ENCODE results near the gene CPN2. TPM values are rescaled to one million over a fixed set of nuclear protein-coding genes. Genes with fewer than 3 reads are reported as not detected.

Gene CPN2
- total RNA-seq, 2 experiments from 2014 or later = not detected

- Histone ChIP-seq H3K4me3 (ENCODE audit: low read depth, low read length, poor library complexity, severe bottlenecking) (no peak overlapping the region), H3K79me2 (ENCODE audit: insufficient read depth, low read depth, low read length) (no peaks in the 10 kb centered on the region), H3K9me2 (ENCODE audit: insufficient read depth, low read length) (no peaks in the 10 kb centered on the region), H2AFZ (ENCODE audit: low read length) (no peak overlapping the region), H3K9me3 (ENCODE audit: low read length) (no peaks in the 10 kb centered on the region), H3K4me1 (ENCODE audit: insufficient read depth, low read length, poor library complexity, severe bottlenecking) (no peaks in the 10 kb centered on the region), H4K20me1 (ENCODE audit: insufficient read depth, low read length) (no peaks in the 10 kb centered on the region), H3K4me2 (ENCODE audit: low read length) (no peak overlapping the region), H3K27ac (ENCODE audit: low read depth, low read length, poor library complexity, severe bottlenecking) (no peak overlapping the region), H3K36me3 (ENCODE audit: insufficient read depth, low read length) (no peaks in the 10 kb centered on the region)
- POLR2A ChIA-PET = no interaction called here
- no peak for TF ChIP-seq EZH2phosphoT487 (IDR thresholded peaks at IDR 0.05; ENCODE audit: borderline replicate concordance, low read depth, low read length)
- no peak for TF ChIP-seq CTCF (conservative IDR thresholded peaks at IDR 0.05; ENCODE audit: low read length)
- CTCF ChIA-PET (ENCODE audit: unreplicated experiment) = no interaction called here
- no peak for DNase-seq (ENCODE audit: low spot score)
- BruUV-seq (replicated peaks) = no TSS peak
- intact Hi-C loops (cut with micrococcal nuclease; ENCODE audit: unreplicated experiment) = no loop called here
Observed at GRCh38 chr3:194293546-194294198, 57.5 kb downstream of the CPN2 start.

GRCh38 chr3:194292331-194292730, 58.8 kb downstream of the CPN2 start:
- no TSS peak for BruUV-seq (replicated peaks)
- no peak overlapping the region for H3K4me2 ChIP-seq (ENCODE audit: low read length)
- POLR2A ChIA-PET = no interaction called here
- intact Hi-C loops (cut with micrococcal nuclease; ENCODE audit: unreplicated experiment) = no loop called here
- H2AFZ ChIP-seq (ENCODE audit: low read length) = no peak overlapping the region
- H3K79me2 ChIP-seq (ENCODE audit: insufficient read depth, low read depth, low read length) = no peaks in the 10 kb centered on the region
- H4K20me1 ChIP-seq (ENCODE audit: insufficient read depth, low read length) = no peaks in the 10 kb centered on the region
- TF ChIP-seq EZH2phosphoT487 (IDR thresholded peaks at IDR 0.05; ENCODE audit: borderline replicate concordance, low read depth, low read length) (no peak), CTCF (conservative IDR thresholded peaks at IDR 0.05; ENCODE audit: low read length) (no peak)
- no peaks in the 10 kb centered on the region for H3K9me2 ChIP-seq (ENCODE audit: insufficient read depth, low read length)
- DNase-seq (ENCODE audit: low spot score) = no peak
- no peak overlapping the region for H3K4me3 ChIP-seq (ENCODE audit: low read depth, low read length, poor library complexity, severe bottlenecking)
- no peaks in the 10 kb centered on the region for H3K4me1 ChIP-seq (ENCODE audit: insufficient read depth, low read length, poor library complexity, severe bottlenecking)
- H3K27ac ChIP-seq (ENCODE audit: low read depth, low read length, poor library complexity, severe bottlenecking) = no peak overlapping the region
- CTCF ChIA-PET (ENCODE audit: unreplicated experiment) = no interaction called here
- H3K9me3 ChIP-seq (ENCODE audit: low read length) = no peaks in the 10 kb centered on the region
- H3K36me3 ChIP-seq (ENCODE audit: insufficient read depth, low read length) = no peaks in the 10 kb centered on the region

Other genes with a start within 250 kb of the CPN2 start
- 0.72 and 1.1 TPM in 2 replicates for gene HES1, start 215.2 kb downstream of the CPN2 start, total RNA-seq (2014; rRNA removed; shearing (Covaris generic))
- gene HES1, start 215.2 kb downstream of the CPN2 start, total RNA-seq (2022) = 3.0 and 3.4 TPM in 2 replicates
- not detected in 2 replicates for gene LRRC15, start 18.4 kb upstream of the CPN2 start, total RNA-seq (2014; rRNA removed; shearing (Covaris generic))
- gene LRRC15, start 18.4 kb upstream of the CPN2 start, total RNA-seq (2022) = not detected in 2 replicates
- 0.03 TPM in 1 of 2 replicates, not detected in the other for gene GP5, start 47.9 kb upstream of the CPN2 start, total RNA-seq (2014; rRNA removed; shearing (Covaris generic))
- gene GP5, start 47.9 kb upstream of the CPN2 start, total RNA-seq (2022) = not detected in 2 replicates
- 84.5 and 103 TPM in 2 replicates for gene ATP13A3, start 135.7 kb upstream of the CPN2 start, total RNA-seq (2014; rRNA removed; shearing (Covaris generic))
- 69.5 and 79.5 TPM in 2 replicates for gene ATP13A3, start 135.7 kb upstream of the CPN2 start, total RNA-seq (2022)

Data from OCI-LY7 (cell line).